ENCODE measurements around the gene TENM4.

The TENM4 gene

DNA sequence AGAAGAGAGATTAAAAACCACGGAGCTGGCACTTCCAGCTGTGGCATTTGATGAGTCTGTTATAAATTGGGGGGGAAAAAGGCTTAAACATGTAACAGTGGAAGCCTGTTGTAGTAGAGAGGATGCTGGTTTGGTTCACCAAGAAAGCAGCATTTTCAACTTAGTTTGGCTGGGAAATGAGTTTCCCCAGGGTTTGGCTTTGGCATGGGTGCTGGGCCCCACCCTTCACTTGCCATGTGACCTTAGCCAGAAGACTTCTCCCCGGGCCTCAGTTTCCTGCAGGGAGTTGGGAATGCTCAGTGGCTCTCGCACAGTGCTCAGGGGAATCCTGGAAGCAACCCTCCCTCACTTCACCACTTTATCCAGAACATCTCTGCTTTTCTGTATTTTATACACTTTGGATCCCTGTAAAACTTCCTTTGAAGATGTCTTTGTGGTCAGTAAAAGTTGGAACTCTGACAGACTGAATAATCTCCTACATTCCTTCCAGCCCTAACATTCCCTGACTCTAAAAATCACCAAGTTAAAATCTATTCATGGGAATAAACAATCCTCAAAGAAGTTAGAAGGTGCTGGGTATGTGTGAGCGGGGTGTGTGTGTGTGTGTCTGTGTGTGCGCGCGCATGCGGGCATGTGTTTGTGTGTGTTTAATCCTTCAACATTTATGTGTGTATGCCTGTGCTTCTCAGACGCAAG, 166.0 kb downstream of the TENM4 start:
- no peak for DNase-seq (ENCODE audit: extremely low spot score)
- POLR2A ChIA-PET: no interaction called here
- CTCF ChIA-PET: interaction anchor here (1.4 kb wide), 1 partner anchor 10 kb away, joined by 3 read pairs; no protein-coding TSS in a partner anchor
- TF ChIP-seq, protein P1, sequence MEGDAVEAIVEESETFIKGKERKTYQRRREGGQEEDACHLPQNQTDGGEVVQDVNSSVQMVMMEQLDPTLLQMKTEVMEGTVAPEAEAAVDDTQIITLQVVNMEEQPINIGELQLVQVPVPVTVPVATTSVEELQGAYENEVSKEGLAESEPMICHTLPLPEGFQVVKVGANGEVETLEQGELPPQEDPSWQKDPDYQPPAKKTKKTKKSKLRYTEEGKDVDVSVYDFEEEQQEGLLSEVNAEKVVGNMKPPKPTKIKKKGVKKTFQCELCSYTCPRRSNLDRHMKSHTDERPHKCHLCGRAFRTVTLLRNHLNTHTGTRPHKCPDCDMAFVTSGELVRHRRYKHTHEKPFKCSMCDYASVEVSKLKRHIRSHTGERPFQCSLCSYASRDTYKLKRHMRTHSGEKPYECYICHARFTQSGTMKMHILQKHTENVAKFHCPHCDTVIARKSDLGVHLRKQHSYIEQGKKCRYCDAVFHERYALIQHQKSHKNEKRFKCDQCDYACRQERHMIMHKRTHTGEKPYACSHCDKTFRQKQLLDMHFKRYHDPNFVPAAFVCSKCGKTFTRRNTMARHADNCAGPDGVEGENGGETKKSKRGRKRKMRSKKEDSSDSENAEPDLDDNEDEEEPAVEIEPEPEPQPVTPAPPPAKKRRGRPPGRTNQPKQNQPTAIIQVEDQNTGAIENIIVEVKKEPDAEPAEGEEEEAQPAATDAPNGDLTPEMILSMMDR (IDR thresholded peaks at IDR 0.05; ENCODE audit: control extremely low read depth, extremely low read depth, low read depth, missing control alignments): no peak

DNA sequence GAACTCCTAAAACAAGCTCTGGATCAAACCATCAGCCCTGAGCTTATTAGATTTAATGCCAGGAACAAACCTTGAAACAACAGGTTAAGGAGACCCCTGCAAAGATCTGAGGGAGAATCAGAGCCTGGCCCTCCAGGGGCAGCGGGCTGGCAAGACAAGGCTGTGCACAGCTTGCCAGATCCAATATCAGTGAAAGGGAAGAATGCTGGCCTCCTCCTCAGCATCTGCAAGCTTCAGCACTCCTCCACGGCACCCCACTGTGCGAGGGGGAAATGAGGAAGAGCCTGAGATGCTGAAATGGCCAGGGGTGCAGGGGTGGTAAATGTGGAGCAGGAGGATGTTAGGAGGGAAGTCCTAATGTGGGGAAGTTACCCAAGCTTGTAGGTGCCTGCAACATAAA, 167.0 kb downstream of the TENM4 start:
- TF ChIP-seq, protein P1 (IDR thresholded peaks at IDR 0.05; ENCODE audit: control extremely low read depth, extremely low read depth, low read depth, missing control alignments): no peak
- DNase-seq (ENCODE audit: extremely low spot score): no peak
- POLR2A ChIA-PET: no interaction called here
- CTCF ChIA-PET: interaction anchor here (1.3 to 1.4 kb wide), 2 partner anchors 9 to 14 kb away, joined by 3 read pairs; no protein-coding TSS in a partner anchor

DNA sequence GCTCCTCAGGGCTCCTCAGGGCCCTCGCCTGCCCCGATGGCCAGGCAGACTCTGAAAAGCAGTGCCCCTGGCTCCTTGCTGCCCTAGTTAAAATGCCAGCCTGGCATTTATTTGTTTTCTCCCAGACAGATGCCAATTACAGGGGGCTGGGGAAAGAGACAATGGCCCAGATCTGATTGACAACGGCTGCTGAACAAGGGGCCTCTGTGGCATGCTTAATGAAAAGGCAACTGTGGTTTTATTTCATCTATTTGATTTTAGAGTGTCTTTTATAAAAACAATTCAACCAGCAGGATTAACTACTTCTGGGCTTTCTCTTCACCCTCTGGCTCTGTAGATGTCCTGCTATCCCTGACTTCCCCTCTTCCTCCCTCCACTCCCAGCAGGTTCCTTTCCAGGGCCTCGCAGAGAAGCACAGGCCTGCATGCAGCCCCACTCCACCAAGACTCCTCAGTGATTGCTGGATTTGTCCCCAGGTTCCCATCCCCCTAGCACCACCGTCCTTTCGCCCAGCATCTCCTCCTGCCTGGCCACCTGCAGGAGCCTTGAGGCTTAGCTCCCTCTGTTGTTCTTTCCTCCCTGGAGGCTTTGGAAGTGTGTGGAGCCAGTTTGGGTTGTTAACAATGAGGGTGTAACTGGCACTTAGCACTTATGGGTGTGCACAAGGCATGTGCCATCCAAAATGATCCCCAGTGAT, 171.1 kb downstream of the TENM4 start:
- POLR2A ChIA-PET: no interaction called here
- TF ChIP-seq, protein P1 (IDR thresholded peaks at IDR 0.05; ENCODE audit: control extremely low read depth, extremely low read depth, low read depth, missing control alignments): no peak
- no peak for DNase-seq (ENCODE audit: extremely low spot score)
- CTCF ChIA-PET: interaction anchor here (1.3 kb wide), 1 partner anchor 10 kb away, joined by 3 read pairs; no protein-coding TSS in a partner anchor

DNA sequence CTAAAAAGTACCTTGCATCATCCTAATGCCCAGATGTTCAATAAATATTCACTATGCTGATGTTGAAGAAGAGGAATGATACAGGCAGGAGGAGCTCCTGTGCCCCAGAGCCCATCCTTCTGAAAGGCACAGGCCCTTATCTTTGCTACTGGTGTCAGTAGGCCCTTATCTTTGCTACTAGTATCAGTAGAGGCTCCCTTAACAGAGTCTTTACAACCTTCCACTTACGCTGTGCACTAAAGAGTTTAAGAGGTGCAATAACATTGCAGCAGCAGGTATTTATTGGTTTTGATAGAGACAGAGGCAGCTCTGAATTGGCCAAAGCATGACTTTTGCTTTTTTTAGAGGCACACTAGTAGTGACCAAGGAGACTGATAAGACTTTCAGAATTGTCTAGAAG, 174.4 kb downstream of the TENM4 start:
- ChIA-PET POLR2A (no interaction called here), CTCF (no interaction called here)
- DNase-seq (ENCODE audit: extremely low spot score): no peak
- TF ChIP-seq, protein P1 (IDR thresholded peaks at IDR 0.05; ENCODE audit: control extremely low read depth, extremely low read depth, low read depth, missing control alignments): no peak

DNA sequence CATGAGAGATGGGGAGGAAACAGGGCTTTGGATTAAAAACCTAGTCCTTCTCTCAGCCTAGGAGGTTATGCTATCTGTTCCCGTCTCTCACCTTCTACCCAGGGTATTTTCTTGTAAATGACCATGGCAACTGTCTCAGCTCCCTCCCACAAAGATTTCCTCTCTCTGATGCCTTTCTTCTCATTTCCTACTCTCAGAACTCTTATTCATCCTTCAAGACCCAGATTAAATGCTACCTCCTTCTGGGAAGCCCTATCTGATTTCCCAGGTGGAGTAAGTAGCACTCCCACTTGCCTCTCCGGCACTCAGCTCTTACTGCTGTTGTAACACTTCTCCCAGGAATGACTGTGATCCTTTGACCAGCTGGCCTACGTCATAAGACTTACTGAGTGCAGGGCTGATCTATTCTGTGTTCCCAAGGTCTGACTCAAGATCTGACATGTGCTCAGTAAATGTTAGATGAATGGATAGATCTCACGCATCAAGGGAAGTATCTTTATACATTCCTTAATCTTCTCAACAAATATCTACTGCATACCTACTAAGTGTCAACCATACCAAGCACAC, 175.0 kb downstream of the TENM4 start:
- TF ChIP-seq, protein P1 (IDR thresholded peaks at IDR 0.05; ENCODE audit: control extremely low read depth, extremely low read depth, low read depth, missing control alignments): no peak
- CTCF ChIA-PET: no interaction called here
- no peak for DNase-seq (ENCODE audit: extremely low spot score)
- POLR2A ChIA-PET: no interaction called here

DNA sequence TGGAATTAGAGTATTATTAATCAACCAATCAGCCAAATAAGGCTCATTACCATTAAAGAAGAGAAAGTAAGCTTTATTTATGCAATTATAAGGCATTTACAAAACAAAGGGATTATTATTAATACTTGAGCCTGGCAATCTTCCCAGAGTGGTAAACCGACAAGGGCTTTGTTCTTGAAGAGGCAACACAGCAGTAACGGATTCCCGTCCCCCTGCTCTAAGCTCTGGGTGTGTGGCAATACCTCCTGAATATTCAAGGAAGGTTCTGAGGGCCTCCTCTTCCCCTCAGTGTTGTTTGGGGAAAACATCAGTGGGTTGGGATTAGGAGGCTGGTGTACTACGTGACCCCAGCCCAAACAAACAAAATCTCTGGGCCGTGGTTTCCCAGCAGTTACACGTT, 176.5 kb downstream of the TENM4 start:
- TF ChIP-seq, protein P1 (IDR thresholded peaks at IDR 0.05; ENCODE audit: control extremely low read depth, extremely low read depth, low read depth, missing control alignments): no peak
- POLR2A ChIA-PET: no interaction called here
- CTCF ChIA-PET: interaction anchor here (0.6 kb wide), 1 partner anchor 9 kb away, joined by 3 read pairs; no protein-coding TSS in a partner anchor
- DNase-seq (ENCODE audit: extremely low spot score): no peak
